Hepatocyte (in vitro differentiated cells): ENCODE data around the gene MTG2.

Experiments used
- EZH2phosphoT487 ChIP-seq: fragments of 200-600 bp; sonication (generic); IDR thresholded peaks from one replicate; pipeline ENCODE4 v1.6.1; 2018; ENCODE audit warnings: antibody characterized with exemption, mild to moderate bottlenecking, low read depth, moderate library complexity; ENCODE audit not compliant: unreplicated experiment, severe bottlenecking
- TF ChIP-seq, protein P1 (sequence below): fragments of 200-600 bp; sonication (generic); IDR thresholded peaks from 2 replicates; pipeline ENCODE4 v1.5.1; 2016; ENCODE audit warnings: antibody characterized with exemption, mild to moderate bottlenecking; ENCODE audit not compliant: poor library complexity

DNA sequence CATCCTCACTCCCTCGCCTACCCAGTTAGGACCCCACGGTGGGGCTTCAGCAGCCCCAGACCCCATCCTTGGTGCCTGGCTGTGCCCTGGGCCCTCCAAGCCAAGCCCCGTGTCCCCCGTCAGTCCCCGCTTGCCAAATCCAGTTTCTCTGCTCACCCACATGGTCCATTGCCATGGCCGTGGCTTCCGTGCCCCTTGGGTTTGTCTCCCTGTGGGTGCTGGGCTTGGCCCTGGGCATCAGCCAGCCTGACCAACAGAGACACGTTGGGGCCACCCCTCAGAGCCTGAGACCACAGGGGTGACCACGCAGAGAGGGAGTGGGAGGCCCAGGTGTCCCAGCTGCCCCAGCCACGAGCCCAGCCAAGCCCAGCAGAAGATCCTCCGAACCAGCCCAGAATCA lies 31.6 kb upstream of the MTG2 start:
- TF ChIP-seq, protein P1, sequence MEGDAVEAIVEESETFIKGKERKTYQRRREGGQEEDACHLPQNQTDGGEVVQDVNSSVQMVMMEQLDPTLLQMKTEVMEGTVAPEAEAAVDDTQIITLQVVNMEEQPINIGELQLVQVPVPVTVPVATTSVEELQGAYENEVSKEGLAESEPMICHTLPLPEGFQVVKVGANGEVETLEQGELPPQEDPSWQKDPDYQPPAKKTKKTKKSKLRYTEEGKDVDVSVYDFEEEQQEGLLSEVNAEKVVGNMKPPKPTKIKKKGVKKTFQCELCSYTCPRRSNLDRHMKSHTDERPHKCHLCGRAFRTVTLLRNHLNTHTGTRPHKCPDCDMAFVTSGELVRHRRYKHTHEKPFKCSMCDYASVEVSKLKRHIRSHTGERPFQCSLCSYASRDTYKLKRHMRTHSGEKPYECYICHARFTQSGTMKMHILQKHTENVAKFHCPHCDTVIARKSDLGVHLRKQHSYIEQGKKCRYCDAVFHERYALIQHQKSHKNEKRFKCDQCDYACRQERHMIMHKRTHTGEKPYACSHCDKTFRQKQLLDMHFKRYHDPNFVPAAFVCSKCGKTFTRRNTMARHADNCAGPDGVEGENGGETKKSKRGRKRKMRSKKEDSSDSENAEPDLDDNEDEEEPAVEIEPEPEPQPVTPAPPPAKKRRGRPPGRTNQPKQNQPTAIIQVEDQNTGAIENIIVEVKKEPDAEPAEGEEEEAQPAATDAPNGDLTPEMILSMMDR = no peak
- TF ChIP-seq EZH2phosphoT487 = no peak
